Testis (tissue), 2 donors: ENCODE data around the gene NXT2.

Source experiments
- POLR2A ChIP-seq: fragments of 450-650 bp; IDR thresholded peaks from one replicate; pipeline ENCODE4 v1.6.1; 2017; ENCODE audit warnings: antibody characterized with exemption, mild to moderate bottlenecking, moderate library complexity
- TF ChIP-seq, protein P1 (sequence below), 3 experiments: fragments of 450-650 bp in 2 of 3; fragments of 200-600 bp in 1 of 3; sonication (generic) in 1 of 3; IDR thresholded peaks; one replicate each; pipeline ENCODE4 v1.5.1; 2016 to 2019; ENCODE audit warnings: antibody characterized with exemption in 3 of 3, mild to moderate bottlenecking in 2 of 3, moderate library complexity in 1 of 3

DNA sequence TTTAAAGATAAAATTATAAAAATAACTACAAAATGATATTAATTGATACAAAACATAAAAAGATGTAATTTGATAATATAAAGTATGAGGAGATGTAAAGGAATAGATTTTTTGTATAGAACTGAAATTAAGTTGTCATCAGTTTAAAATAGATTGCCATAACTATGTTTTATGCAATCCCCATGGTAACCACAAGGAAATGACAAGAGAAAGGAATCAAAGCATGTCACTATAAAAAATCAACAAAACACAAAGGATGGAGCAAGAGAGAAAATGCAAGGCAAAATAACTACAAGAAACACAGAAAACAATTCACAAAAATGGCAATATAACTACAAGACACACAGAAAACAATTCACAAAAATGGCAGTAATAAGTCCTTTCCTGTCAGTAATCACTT is 27.7 kb upstream of the NXT2 start:
- TF ChIP-seq, protein P1, sequence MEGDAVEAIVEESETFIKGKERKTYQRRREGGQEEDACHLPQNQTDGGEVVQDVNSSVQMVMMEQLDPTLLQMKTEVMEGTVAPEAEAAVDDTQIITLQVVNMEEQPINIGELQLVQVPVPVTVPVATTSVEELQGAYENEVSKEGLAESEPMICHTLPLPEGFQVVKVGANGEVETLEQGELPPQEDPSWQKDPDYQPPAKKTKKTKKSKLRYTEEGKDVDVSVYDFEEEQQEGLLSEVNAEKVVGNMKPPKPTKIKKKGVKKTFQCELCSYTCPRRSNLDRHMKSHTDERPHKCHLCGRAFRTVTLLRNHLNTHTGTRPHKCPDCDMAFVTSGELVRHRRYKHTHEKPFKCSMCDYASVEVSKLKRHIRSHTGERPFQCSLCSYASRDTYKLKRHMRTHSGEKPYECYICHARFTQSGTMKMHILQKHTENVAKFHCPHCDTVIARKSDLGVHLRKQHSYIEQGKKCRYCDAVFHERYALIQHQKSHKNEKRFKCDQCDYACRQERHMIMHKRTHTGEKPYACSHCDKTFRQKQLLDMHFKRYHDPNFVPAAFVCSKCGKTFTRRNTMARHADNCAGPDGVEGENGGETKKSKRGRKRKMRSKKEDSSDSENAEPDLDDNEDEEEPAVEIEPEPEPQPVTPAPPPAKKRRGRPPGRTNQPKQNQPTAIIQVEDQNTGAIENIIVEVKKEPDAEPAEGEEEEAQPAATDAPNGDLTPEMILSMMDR (IDR thresholded peaks at IDR 0.05), result no peak
- no peak for TF ChIP-seq POLR2A
